GM12873 (cell line): ENCODE results near the gene CCDC152.

Experiments used
- CTCF ChIP-seq: IDR thresholded peaks from 2 replicates; pipeline ENCODE4 v1.5.1; 2012; ENCODE audit warnings: low read depth, mild to moderate bottlenecking, moderate library complexity, low read length, control low read depth; ENCODE audit not compliant: insufficient read depth; ENCODE audit errors: missing control alignments

The CCDC152 gene

DNA sequence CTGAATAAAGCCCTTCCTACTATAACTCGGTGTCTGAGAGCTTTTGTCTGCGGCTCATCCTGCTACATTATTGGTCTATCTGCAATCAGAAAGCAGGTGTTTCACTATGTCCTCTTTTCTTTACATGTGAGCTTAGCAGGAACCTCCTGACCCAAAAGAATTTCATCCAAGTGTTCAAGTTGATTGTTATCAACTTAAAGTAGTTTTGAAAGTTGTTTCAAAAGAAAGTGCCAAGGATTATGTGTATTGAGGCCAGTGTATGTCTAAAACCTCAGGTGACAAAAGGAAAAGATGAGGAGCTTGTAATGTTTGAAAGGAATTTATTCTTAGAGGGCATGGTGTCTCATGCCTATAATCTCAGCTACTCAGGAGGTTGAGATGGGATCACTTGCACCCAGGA is 63.1 kb downstream of the CCDC152 start:
- TF ChIP-seq CTCF: no peak

- TF ChIP-seq CTCF: no peak
Observed at GRCh38 chr5:42822548-42822947, 65.9 kb downstream of the CCDC152 start.

- no peak for TF ChIP-seq CTCF
Observed at GRCh38 chr5:42824347-42824976, 67.8 kb downstream of the CCDC152 start.

GRCh38 chr5:42825422-42826148 is 69.0 kb downstream of the CCDC152 start:
- TF ChIP-seq CTCF: no peak

DNA sequence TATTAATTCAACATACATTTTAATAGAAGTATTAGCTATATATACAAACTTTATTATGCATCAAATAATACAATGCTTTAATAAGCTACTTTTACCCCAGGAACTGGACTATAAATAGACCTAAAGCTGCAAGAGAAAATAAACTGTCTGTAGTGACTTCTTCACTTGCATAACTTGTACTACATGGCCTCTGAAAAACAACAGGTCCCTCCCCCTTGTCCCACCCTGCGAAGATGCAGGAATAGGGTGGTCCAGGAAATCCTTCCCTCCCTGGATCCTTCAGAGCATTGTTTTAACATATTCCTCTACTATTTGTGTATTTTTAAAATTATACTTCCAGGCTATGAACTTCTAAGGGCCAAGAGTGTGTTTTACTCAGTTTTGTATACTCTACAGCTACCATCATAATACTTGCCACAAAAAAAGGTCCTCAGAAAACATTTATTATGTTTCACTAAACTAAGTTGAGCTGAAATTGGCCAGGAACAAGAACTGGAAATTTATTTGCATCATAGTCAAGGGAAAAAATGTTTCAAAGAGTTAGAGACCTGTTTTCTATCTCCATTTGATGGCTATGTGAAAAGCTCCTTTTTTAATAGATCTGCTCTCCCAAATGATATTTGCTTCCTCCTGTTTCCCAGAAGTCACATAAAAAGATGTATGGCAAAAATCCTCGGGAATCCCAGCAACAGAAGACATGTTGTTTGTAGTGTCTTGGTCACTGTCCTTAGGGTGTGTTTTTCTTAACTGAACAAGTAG is 70.3 kb downstream of the CCDC152 start:
- TF ChIP-seq CTCF: no peak

DNA sequence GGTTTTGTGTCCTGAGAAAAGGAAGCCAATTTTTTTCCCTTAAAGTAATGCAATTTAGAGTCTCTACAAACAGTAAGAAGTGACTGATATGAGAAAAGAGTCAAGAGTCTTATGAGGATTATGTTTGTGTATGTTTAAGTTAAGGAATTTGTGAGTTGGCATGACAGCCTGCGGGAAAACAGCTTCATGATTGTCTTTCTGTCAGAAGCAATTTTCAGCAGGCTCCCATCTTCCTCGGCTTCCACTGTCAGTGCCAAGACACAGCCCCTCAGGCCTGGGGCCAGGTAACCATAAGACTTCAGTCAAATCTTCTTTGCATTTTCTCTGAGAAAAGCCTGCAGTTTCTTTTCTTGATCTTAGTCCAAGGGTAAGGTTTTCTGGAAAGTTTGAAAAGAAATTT is 72.1 kb downstream of the CCDC152 start:
- no peak for TF ChIP-seq CTCF

DNA sequence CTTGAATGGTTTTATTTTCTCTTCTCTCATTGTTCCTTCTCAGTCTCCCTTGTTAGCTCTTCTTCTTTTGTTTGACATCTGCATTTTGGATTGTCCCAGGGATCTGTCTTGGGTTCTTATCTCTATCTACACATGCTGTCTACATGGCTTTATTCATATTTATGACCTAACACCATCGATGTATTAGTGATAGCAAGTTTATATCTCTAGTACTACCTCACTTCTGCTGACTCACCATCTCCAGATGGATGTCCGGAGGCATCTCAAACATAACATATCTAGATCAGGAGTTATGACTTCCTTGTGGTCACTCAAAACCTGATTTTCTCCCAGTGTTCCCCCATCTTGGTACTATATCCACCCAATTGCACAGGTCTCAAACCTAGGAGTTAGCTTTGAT is 74.3 kb downstream of the CCDC152 start:
- no peak for TF ChIP-seq CTCF
